Lung (tissue), 12 donors: ENCODE measurements around the gene CENPV. TPM values are rescaled to one million over a fixed set of nuclear protein-coding genes. Genes with fewer than 3 reads are reported as not detected.

Experiments
- ATAC-seq: fragments of 200-7000 bp; cut with Tn5 transposase; one replicate; pipeline ENCODE4 v1.9.1; 2020; ENCODE audit warnings: moderate number of reproducible peaks; ENCODE audit not compliant: insufficient read depth, low FRiP score
- DNase-seq, 3 donors: peaks; one replicate each; pipeline ENCODE4 v3.0.0-alpha.2; 2013 to 2017
- H3K27ac ChIP-seq, 2 donors: one replicate each; pipeline ENCODE4 v1.5.1; 2013; ENCODE audit warnings: mild to moderate bottlenecking in 2 of 2, moderate library complexity in 2 of 2, control low read depth in 1 of 2, inconsistent platforms in 1 of 2, low read depth in 1 of 2, low read length in 1 of 2
- H3K27me3 ChIP-seq, 3 donors: one replicate each; pipeline ENCODE4 v1.5.1; 2013; ENCODE audit warnings: low read length in 2 of 3; ENCODE audit not compliant: control insufficient read depth in 3 of 3, insufficient read depth in 3 of 3
- H3K36me3 ChIP-seq, 4 donors: one replicate each; pipeline ENCODE4 v1.5.1; 2013; ENCODE audit warnings: low read length in 4 of 4, mild to moderate bottlenecking in 1 of 4, moderate library complexity in 1 of 4; ENCODE audit not compliant: control insufficient read depth in 4 of 4, insufficient read depth in 4 of 4
- H3K4me1 ChIP-seq, 5 donors: one replicate each; pipeline ENCODE4 v1.5.1; 2013; ENCODE audit warnings: low read length in 5 of 5, mild to moderate bottlenecking in 2 of 5, moderate library complexity in 1 of 5; ENCODE audit not compliant: control insufficient read depth in 5 of 5, insufficient read depth in 5 of 5
- H3K4me3 ChIP-seq: one replicate; pipeline ENCODE4 v1.5.1; 2013; ENCODE audit warnings: mild to moderate bottlenecking, control low read depth, moderate library complexity
- H3K9ac ChIP-seq, 2 donors: one replicate each; pipeline ENCODE4 v1.5.1; 2013; ENCODE audit warnings: low read length in 2 of 2, control low read depth in 1 of 2; ENCODE audit not compliant: insufficient read depth in 1 of 2
- H3K9me3 ChIP-seq, 4 donors: one replicate each; pipeline ENCODE4 v1.5.1; 2013; ENCODE audit warnings: low read length in 3 of 4, mild to moderate bottlenecking in 1 of 4, moderate library complexity in 1 of 4; ENCODE audit not compliant: control insufficient read depth in 4 of 4, insufficient read depth in 3 of 4
- CTCF ChIP-seq: IDR thresholded peaks from 2 replicates; pipeline ENCODE4 v1.5.1; 2012; ENCODE audit warnings: mild to moderate bottlenecking; ENCODE audit errors: control extremely low read depth, extremely low read depth
- WGBS, 2 donors: extraction: QIAGEN DNeasy Blood & Tissue Kit; methylation state at CpG; one replicate each; pipeline ENCODE4 v1.1.7; 2013; 5-methylcytosine and 5-hydroxymethylcytosine counted together
- polyA plus RNA-seq, 2 donors: library from polyadenylated mRNA; stranded (reverse); fragments of 200-250 nt; gene quantifications; one replicate each; pipeline ENCODE4 v1.2.1, GENCODE V29; 2013
- total RNA-seq, 2 donors: library from RNA; depleted of rRNA in 1 of 2; stranded (reverse); fragments of >200 nt in 1 of 2; gene quantifications; one replicate each; pipeline ENCODE4 v1.2.1, GENCODE V29; 2014 to 2021
- donor health status: control.
- donor health status: control.
- donor health status: Bipolar disorder and iron deficiency.
- donor health status: healthy.
- donor health status: DM: yes; HTN: yes; CAD: no.

The CENPV gene
- total and polyA plus RNA-seq, 4 donors: 10.1 to 16.8 (median 14.5) TPM

GRCh38 chr17:16293931-16294330 is 59.3 kb downstream of the CENPV start:
- ATAC-seq (no peak), DNase-seq (no peak)
- no peak overlapping the region for H3K4me3 ChIP-seq
- peaks cover 0 to 4% (median 0%) of the 10 kb centered on the region in 5 donors for H3K4me1 ChIP-seq
- no peaks in the 10 kb centered on the region for H3K36me3 ChIP-seq
- H3K9me3 ChIP-seq: no peaks in the 10 kb centered on the region
- WGBS, 2 donors: 92 to 93% methylated on average over 3 of the region's 3 CpGs
- TF ChIP-seq CTCF: no peak
- H3K27ac ChIP-seq: no peak overlapping the region
- no peaks in the 10 kb centered on the region for H3K27me3 ChIP-seq
- no peak overlapping the region for H3K9ac ChIP-seq

Other genes with a start within 250 kb of the CENPV start
- 100 to 1,000 TPM; 119 to 201 TPM for gene NCOR1, start 137.9 kb downstream of the CENPV start, total RNA-seq
- gene NCOR1, start 137.9 kb downstream of the CENPV start, polyA plus RNA-seq: 10 to 100 TPM; 31.9 to 41.3 TPM
- 10 to 100 TPM; 30.7 to 38.1 TPM for gene PIGL, start 136.3 kb downstream of the CENPV start, total RNA-seq
- 10 to 100 TPM in 1 of 2 donors, 1 to 10 TPM in 1; 8.9 to 23.5 TPM for gene PIGL, start 136.3 kb downstream of the CENPV start, polyA plus RNA-seq
- gene UBB, start 27.6 kb upstream of the CENPV start, total RNA-seq: 1,000 to 10,000 TPM; 1,313 to 1,870 TPM
- 1,000 to 10,000 TPM in 1 of 2 donors, 100 to 1,000 TPM in 1; 602 to 1,175 TPM for gene UBB, start 27.6 kb upstream of the CENPV start, polyA plus RNA-seq
- 100 to 1,000 TPM in 1 of 2 donors, 10 to 100 TPM in 1; 12.6 to 105 TPM for gene TRPV2, start 62.1 kb upstream of the CENPV start, total RNA-seq
- gene TRPV2, start 62.1 kb upstream of the CENPV start, polyA plus RNA-seq: 10 to 100 TPM; 45.1 to 46.3 TPM
- 1 to 10 TPM; 3.3 to 3.4 TPM for gene LRRC75A, start 138.7 kb upstream of the CENPV start, total RNA-seq
- 1 to 10 TPM in 1 of 2 donors, under 1 TPM in 1; 0.68 to 1.6 TPM for gene LRRC75A, start 138.7 kb upstream of the CENPV start, polyA plus RNA-seq
- gene ZNF287, start 215.7 kb upstream of the CENPV start, total RNA-seq: 1 to 10 TPM; 5.4 to 6.6 TPM
- gene ZNF287, start 215.7 kb upstream of the CENPV start, polyA plus RNA-seq: 1 to 10 TPM; 2.7 to 4.6 TPM